Gastrocnemius medialis (tissue), 4 donors: ENCODE results near the gene PRUNE2.

Experiments
- POLR2A ChIP-seq, 2 donors: fragments of 450-650 bp; IDR thresholded peaks; one replicate each; pipeline ENCODE4 v1.6.1; 2017; ENCODE audit warnings: antibody characterized with exemption in 2 of 2, mild to moderate bottlenecking in 2 of 2, moderate library complexity in 2 of 2
- TF ChIP-seq, protein P1 (sequence below), 5 experiments: fragments of 450-650 bp in 3 of 5; fragments of 200-600 bp in 2 of 5; sonication (generic) in 2 of 5; IDR thresholded peaks in 4 of 5; conservative IDR thresholded peaks in 1 of 5; 1 replicate in 4 of 5; 2 replicates in 1 of 5; pipeline ENCODE4 v1.5.1; 2016 to 2019; ENCODE audit warnings: antibody characterized with exemption in 5 of 5, mild to moderate bottlenecking in 3 of 5, moderate library complexity in 3 of 5

DNA sequence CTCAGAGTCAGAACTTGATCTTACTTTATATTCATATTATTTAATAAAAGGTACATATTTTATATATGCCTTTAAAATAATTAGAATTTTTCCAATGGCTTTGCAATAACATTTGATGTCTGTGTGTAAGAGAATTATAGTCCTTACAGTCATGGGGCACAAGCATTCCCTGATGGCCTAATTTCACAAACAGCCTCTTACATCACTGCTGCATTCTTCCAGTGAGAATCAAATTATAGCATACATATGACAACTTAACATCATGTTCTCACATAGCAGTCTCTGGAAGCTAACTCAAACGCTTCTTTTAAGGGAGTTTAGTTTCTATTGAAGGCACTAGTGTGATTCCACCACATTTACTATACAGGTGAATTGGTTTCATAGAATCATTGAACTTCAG lies 15.3 kb upstream of the PRUNE2 start:
- TF ChIP-seq, protein P1, sequence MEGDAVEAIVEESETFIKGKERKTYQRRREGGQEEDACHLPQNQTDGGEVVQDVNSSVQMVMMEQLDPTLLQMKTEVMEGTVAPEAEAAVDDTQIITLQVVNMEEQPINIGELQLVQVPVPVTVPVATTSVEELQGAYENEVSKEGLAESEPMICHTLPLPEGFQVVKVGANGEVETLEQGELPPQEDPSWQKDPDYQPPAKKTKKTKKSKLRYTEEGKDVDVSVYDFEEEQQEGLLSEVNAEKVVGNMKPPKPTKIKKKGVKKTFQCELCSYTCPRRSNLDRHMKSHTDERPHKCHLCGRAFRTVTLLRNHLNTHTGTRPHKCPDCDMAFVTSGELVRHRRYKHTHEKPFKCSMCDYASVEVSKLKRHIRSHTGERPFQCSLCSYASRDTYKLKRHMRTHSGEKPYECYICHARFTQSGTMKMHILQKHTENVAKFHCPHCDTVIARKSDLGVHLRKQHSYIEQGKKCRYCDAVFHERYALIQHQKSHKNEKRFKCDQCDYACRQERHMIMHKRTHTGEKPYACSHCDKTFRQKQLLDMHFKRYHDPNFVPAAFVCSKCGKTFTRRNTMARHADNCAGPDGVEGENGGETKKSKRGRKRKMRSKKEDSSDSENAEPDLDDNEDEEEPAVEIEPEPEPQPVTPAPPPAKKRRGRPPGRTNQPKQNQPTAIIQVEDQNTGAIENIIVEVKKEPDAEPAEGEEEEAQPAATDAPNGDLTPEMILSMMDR (IDR thresholded peaks at IDR 0.05 in 4 of 5, conservative IDR thresholded peaks at IDR 0.05 in 1 of 5): no peak
- no peak for TF ChIP-seq POLR2A (IDR thresholded peaks at IDR 0.05)
